A673 (cell line): ENCODE results near the gene GDF3.

ENCODE experiments used
- CTCF ChIP-seq: fragments of 300-800, 200-600 bp; sonication (generic); conservative IDR thresholded peaks from 2 replicates; pipeline ENCODE4 v1.5.1; 2017; ENCODE audit warnings: low read depth, mild to moderate bottlenecking, antibody characterized with exemption, low read length, moderate library complexity, mixed read lengths
- EZH2 ChIP-seq: fragments of 200-600 bp; sonication (generic); IDR thresholded peaks from 2 replicates; pipeline ENCODE4 v1.6.1; 2017; ENCODE audit warnings: borderline replicate concordance, low read depth, mild to moderate bottlenecking, mixed read lengths, antibody characterized with exemption, low read length; ENCODE audit not compliant: poor library complexity, severe bottlenecking

- TF ChIP-seq CTCF: no peak
- TF ChIP-seq EZH2: no peak
These were observed 28.4 kb upstream of the GDF3 start for GRCh38 chr12:7723926-7724325.
